Spleen (tissue), 11 donors: Measurements from ENCODE around the gene CMYA5. TPM values are rescaled to one million over a fixed set of nuclear protein-coding genes. Genes with fewer than 3 reads are reported as not detected.

Experiments
- DNase-seq: peaks from one replicate; pipeline ENCODE4 v3.0.0-alpha.2; 2020
- H3K27ac ChIP-seq, 8 donors: fragments of 200-600 bp; sonication (generic) in 7 of 8; 1 replicate in 4 of 8; 2 replicates in 4 of 8; pipeline versions ENCODE4 v1.5.0 to v1.8.0; 2016 to 2021; ENCODE audit warnings: inconsistent platforms in 4 of 8, mild to moderate bottlenecking in 4 of 8, moderate library complexity in 1 of 8
- H3K27me3 ChIP-seq, 7 donors: fragments of 200-600 bp; sonication (generic) in 6 of 7; replicated peaks in 1 of 7; 1 replicate in 4 of 7; 2 replicates in 3 of 7; pipeline versions ENCODE4 v1.5.0 to v1.8.0; 2016 to 2021; ENCODE audit warnings: inconsistent platforms in 3 of 7, mild to moderate bottlenecking in 1 of 7
- H3K36me3 ChIP-seq, 6 donors: fragments of 200-600 bp; sonication (generic) in 5 of 6; 1 replicate in 4 of 6; 2 replicates in 2 of 6; pipeline versions ENCODE4 v1.5.0 to v1.8.0; 2016 to 2021; ENCODE audit warnings: inconsistent platforms in 2 of 6
- H3K4me1 ChIP-seq, 6 donors: fragments of 200-600 bp; sonication (generic) in 5 of 6; 1 replicate in 3 of 6; 2 replicates in 3 of 6; pipeline versions ENCODE4 v1.5.0 to v1.8.0; 2016 to 2021; ENCODE audit warnings: inconsistent platforms in 3 of 6
- H3K4me3 ChIP-seq, 8 donors: fragments of 200-600 bp; sonication (generic) in 7 of 8; 1 replicate in 4 of 8; 2 replicates in 4 of 8; pipeline versions ENCODE4 v1.5.0 to v1.8.0; 2016 to 2021; ENCODE audit warnings: inconsistent platforms in 4 of 8, mild to moderate bottlenecking in 4 of 8, moderate library complexity in 2 of 8
- H3K9me3 ChIP-seq, 8 donors: fragments of 200-600 bp; sonication (generic) in 7 of 8; 1 replicate in 4 of 8; 2 replicates in 4 of 8; pipeline versions ENCODE4 v1.5.0 to v1.8.0; 2016 to 2021; ENCODE audit warnings: inconsistent platforms in 4 of 8
- CTCF ChIP-seq, 11 experiments: fragments of 200-600 bp in 7 of 11; fragments of 450-650 bp in 4 of 11; sonication (generic) in 4 of 11; IDR thresholded peaks in 8 of 11; conservative IDR thresholded peaks in 3 of 11; 1 replicate in 7 of 11; 2 replicates in 4 of 11; pipeline versions ENCODE4 v1.4.0 to v1.8.0; 2016 to 2021; ENCODE audit warnings: antibody characterized with exemption in 11 of 11, inconsistent platforms in 4 of 11, mild to moderate bottlenecking in 1 of 11
- POLR2A ChIP-seq, 3 donors: fragments of 450-650 bp; IDR thresholded peaks; one replicate each; pipeline ENCODE4 v1.5.1; 2017; ENCODE audit warnings: antibody characterized with exemption in 3 of 3, mild to moderate bottlenecking in 1 of 3
- POLR2AphosphoS5 ChIP-seq, 3 donors: sonication (generic); formaldehyde crosslinking; IDR thresholded peaks; one replicate each; pipeline ENCODE4 v1.5.1; 2017; ENCODE audit warnings: antibody characterized with exemption in 3 of 3
- WGBS, 5 donors: extraction: QIAGEN DNeasy Blood & Tissue Kit in 3 of 5; methylation state at CpG; one replicate each; pipeline versions ENCODE4 v1.1.5 to v1.1.7; 2013 to 2018; 5-methylcytosine and 5-hydroxymethylcytosine counted together
- intact Hi-C: fragments of 100-400 bp; cut with DNase I; formaldehyde crosslinking; loops from one replicate; pipeline ENCODE4 v1.15.0; 2023; ENCODE audit warnings: low total_unique reads
- polyA plus RNA-seq, 3 donors: library from polyadenylated mRNA; stranded (reverse); fragments of 200-250 nt; gene quantifications; one replicate each; pipeline ENCODE4 v1.2.1, GENCODE V29; 2013
- total RNA-seq, 7 donors: library from RNA; depleted of rRNA in 3 of 7; stranded (reverse); fragments of >200 nt in 3 of 7; fragmentation: NEBNext Ultra II Directional in 4 of 7; extraction: Animal tissue kit (Norgen Biotek cat#: 25700) in 4 of 7; gene quantifications; one replicate each; pipeline versions ENCODE4 v1.1.0 to v1.2.1, GENCODE V29; 2016 to 2021
- donor health status: healthy with polysubstance abuse.
- donor health status: DM: no; HTN: no; CAD: no; lungs with moderate emphysema.
- donor health status: DM: no; HTN: no; CAD: no.
- donor health status: Bipolar disorder and iron deficiency.
- donor health status: healthy.
- donor health status: DM: no; HTN: no; CAD: no.
- donor health status: DM: yes; HTN: yes; CAD: no.

The CMYA5 gene
- total and polyA plus RNA-seq, 10 donors = 0.13 to 0.85 (median 0.28) TPM

DNA sequence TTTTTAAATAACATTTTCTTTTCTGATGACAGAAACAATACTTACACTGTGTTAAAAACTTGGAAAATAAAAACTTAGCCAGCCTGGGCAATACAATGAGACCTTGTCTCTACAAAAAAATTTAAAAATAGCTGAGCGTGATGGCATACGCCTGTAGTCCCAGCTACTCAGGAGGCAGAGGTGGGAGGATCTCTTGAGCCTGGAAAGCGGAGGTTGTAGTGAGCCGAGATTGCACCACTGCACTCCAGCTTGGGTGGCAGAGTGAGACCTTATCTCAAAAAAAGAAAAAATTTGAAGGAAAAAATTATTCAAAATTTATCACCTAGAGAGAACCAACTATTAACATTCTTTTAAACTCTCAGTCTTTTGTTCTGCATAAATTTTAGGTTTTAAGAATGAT lies 4.9 kb upstream of the CMYA5 start:
- no peak overlapping the region for H3K27ac ChIP-seq
- TF ChIP-seq POLR2AphosphoS5 (IDR thresholded peaks at IDR 0.05) (no peak), POLR2A (IDR thresholded peaks at IDR 0.05) (no peak), CTCF (IDR thresholded peaks at IDR 0.05 in 8 of 11, conservative IDR thresholded peaks at IDR 0.05 in 3 of 11) (no peak)
- no peak for DNase-seq
- 96 to 100% (median 97%) methylated on average over 4 of the region's 4 CpGs for WGBS, 5 donors
- H3K27me3 ChIP-seq = no peaks in the 10 kb centered on the region
- intact Hi-C loops = no loop called here
- no peak overlapping the region for H3K4me3 ChIP-seq
- no peaks in the 10 kb centered on the region for H3K4me1 ChIP-seq
- H3K9me3 ChIP-seq = peaks cover 0 to 3% (median 0%) of the 10 kb centered on the region in 8 donors
- H3K36me3 ChIP-seq = peaks cover 0 to 99% (median 48%) of the 10 kb centered on the region in 6 donors

DNA sequence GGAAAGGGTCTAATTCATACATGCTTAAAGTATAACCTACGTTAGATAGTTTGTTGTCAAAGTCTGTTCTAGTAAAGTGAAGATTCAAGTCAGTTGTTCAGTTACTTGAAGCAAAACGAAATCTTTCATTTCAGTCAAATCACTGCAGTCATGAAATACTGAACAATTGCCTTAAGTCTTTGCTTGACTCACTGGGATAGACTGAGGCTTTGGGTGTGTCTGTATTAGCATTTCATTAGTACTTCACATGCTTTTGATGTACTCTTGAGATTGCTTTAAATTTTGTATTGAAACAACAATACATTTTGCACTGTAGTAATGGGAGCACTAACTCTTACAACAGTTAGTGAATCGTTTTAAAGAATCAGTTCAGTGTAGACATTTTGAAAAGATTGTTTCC lies 4.0 kb upstream of the CMYA5 start:
- peaks cover 0 to 96% (median 42%) of the 10 kb centered on the region in 6 donors for H3K36me3 ChIP-seq
- WGBS, 5 donors = 71 to 77% (median 74%) methylated on average over 3 of the region's 3 CpGs
- no peaks in the 10 kb centered on the region for H3K4me1 ChIP-seq
- intact Hi-C loops = no loop called here
- DNase-seq = no peak
- TF ChIP-seq POLR2A (IDR thresholded peaks at IDR 0.05) = no peak
- no peak for TF ChIP-seq POLR2AphosphoS5 (IDR thresholded peaks at IDR 0.05)
- TF ChIP-seq CTCF (IDR thresholded peaks at IDR 0.05 in 8 of 11, conservative IDR thresholded peaks at IDR 0.05 in 3 of 11) = no peak
- H3K9me3 ChIP-seq = peaks cover 0 to 4% (median 0%) of the 10 kb centered on the region in 8 donors
- no peak overlapping the region for H3K27ac ChIP-seq
- H3K27me3 ChIP-seq = no peaks in the 10 kb centered on the region
- H3K4me3 ChIP-seq = no peak overlapping the region

- 77 to 93% (median 84%) methylated on average over 1 of the region's 1 CpG for WGBS, 5 donors
- Histone ChIP-seq H3K27me3 (no peaks in the 10 kb centered on the region), H3K27ac (no peak overlapping the region), H3K9me3 (peaks cover 0 to 4% (median 0%) of the 10 kb centered on the region in 8 donors), H3K4me3 (no peak overlapping the region), H3K4me1 (no peaks in the 10 kb centered on the region), H3K36me3 (peaks cover 0 to 85% (median 39%) of the 10 kb centered on the region in 6 donors)
- TF ChIP-seq CTCF (IDR thresholded peaks at IDR 0.05 in 8 of 11, conservative IDR thresholded peaks at IDR 0.05 in 3 of 11) (no peak), POLR2AphosphoS5 (IDR thresholded peaks at IDR 0.05) (no peak), POLR2A (IDR thresholded peaks at IDR 0.05) (no peak)
- no peak for DNase-seq
- intact Hi-C loops = no loop called here
Observed at GRCh38 chr5:79686799-79687198, 2.8 kb upstream of the CMYA5 start.

DNA sequence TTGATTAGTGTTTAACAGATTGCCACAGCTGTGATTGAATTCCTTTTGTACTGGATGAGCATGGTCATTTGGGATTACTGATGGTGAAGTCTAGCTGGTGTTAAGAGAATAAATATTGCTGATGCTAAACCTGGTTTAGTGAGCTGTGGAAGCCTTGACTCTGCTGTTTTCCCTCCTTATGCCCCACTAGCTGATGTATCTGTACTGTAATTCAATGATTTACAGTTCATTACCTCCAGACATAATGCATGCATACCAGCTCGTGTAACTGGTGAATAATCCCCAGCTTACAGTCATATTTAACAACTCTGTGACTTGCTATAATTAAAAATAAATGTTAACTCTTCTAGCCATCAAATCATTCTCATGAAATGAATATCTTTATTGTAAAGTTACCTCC lies 1.7 kb upstream of the CMYA5 start:
- intact Hi-C loops = no loop called here
- no peak overlapping the region for H3K4me3 ChIP-seq
- no peak for DNase-seq
- H3K36me3 ChIP-seq = peaks cover 0 to 74% (median 28%) of the 10 kb centered on the region in 6 donors
- TF ChIP-seq POLR2AphosphoS5 (IDR thresholded peaks at IDR 0.05) (no peak), POLR2A (IDR thresholded peaks at IDR 0.05) (no peak), CTCF (IDR thresholded peaks at IDR 0.05 in 8 of 11, conservative IDR thresholded peaks at IDR 0.05 in 3 of 11) (no peak)
- H3K27me3 ChIP-seq = no peaks in the 10 kb centered on the region
- H3K27ac ChIP-seq = no peak overlapping the region
- H3K9me3 ChIP-seq = peaks cover 0 to 4% (median 0%) of the 10 kb centered on the region in 8 donors
- WGBS, 5 donors = 81 to 100% (median 85%) methylated on average over 1 of the region's 1 CpG
- H3K4me1 ChIP-seq = no peaks in the 10 kb centered on the region
